Amygdala (tissue), 56 donors: ENCODE results near the gene SPACA7.

Experiments
- DNase-seq, 56 donors: peaks; one replicate each; lab custom pipeline; 2025; lab: John Stamatoyannopoulos, UW

SPACA7 gene, protein sequence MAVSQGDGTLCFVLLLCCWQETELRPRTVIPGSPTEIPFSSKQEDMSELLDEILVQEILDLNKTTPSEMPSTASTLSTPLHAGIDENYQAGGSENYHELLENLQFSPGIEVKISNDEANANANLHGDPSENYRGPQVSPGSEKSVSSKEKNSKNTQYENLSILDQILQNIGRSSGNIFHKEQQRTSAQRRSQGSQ

DNA sequence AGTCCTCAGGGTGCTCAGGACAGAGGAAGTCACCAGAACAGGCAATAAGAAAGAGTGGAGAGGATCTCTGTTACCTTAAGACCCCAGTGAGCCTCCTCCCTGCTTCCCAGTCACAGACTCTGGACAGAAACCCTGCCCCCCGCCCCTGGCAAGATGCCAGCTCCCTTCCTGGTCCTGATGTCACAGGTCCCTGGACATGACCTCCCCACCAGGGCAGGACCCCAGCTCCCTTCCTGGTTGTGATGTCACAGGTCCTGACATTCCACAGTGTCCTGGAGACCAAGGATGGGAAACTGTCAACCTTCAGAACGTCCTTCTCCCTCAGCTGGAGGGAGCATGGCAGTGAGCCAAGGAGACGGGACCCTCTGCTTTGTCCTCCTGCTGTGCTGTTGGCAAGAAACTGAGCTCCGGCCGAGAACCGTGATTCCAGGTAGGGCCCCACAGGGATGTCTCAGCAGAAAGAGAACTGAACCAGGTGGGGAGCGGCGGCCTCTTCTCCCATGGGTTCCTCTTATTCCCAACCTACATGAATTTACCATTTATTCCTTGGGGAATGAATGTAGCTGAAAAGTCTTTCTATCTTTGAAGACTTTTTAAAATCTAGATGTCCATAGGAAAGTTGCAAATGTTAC is at the start of gene SPACA7:
Gene SPACA7, plus strand, starts transcription at position 306 of the 632 bp plus-strand sequence. Its CDS starts 31 bp downstream, at position 337.
- no peak for DNase-seq

DNA sequence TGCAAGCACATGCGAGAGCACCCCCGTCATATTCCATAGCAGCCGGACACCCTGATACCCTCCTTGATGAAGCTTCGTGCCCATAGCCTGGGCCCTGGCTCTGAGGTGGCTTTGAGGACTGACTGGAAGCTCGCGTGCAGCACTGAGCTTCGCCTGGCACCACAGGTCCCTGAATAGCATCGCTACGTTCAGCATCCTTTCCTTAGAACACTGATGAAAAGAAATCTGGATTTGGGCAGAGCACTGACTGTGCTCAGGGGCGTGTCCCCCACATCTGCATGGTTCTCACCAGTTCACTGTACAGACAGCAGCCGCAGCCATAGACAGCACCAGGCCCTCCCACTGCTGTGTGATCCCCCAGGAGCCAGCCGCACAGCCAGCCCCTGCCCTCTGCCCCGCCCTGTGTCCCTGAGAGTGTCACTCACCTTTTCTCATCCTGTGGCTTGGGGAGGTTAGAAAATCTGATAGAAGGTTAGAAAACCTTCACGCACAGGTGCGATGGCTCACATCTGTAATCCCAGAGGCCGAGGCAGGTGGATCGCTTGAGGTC is 49.3 kb upstream of the SPACA7 start:
- no peak for DNase-seq

DNA sequence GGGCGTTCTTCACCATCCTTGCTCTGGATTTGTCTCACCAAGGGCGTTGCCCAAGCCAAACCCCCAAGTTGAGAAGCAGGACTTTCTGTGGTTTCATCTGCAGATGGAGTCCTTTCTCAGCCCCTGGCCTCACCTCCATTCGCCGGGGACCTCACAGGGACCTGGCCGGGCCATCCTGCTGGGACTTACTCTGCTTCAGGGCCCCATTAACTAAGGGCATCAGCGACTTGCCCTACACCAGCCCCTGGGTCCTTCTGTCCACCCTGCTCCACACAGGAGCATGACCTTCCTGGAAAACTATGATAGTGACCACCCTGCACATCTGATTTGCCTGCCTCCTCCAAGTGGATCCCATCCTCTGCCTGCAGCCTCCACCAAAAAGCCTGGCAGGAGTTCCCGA is 47.2 kb upstream of the SPACA7 start:
- DNase-seq = no peak

DNA sequence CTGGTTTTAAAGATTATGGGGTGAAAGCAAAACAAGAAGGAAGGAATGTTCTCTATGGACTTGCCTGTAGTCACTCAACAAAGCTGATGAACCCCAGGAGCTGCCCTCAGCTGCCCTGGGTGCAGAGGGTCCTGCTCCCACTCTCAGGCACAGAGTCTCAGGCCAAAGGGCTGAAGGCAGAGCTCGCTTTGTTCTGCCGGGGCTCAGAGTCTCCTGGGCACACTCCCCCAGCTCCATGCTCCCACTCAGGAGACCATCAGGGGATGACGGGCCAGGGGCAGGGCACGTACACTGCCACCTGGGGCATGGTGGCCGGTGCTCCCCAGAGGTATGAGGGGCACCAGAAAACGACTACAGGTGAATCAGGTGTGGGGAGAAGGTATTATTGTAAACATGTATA is 46.8 kb upstream of the SPACA7 start:
- no peak for DNase-seq

DNA sequence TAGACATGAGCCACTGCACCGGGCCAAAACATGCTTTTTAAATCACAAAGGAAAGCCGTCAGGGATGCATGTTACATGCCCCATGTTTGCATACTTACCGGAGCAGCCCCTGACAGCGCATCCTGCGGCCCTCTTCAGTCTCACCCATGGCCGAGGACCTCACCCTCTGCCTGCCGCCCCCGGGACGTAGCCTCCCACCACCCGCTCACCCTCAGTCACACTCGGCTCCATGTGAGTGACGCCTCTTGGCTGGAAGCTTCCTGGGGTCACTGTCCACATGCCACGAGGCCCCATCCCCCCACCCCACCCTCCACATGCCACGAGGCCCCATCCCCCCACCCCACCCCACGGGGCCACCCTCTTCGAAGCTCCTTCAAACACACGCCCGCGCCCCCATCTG is 46.1 kb upstream of the SPACA7 start:
- DNase-seq = no peak

DNA sequence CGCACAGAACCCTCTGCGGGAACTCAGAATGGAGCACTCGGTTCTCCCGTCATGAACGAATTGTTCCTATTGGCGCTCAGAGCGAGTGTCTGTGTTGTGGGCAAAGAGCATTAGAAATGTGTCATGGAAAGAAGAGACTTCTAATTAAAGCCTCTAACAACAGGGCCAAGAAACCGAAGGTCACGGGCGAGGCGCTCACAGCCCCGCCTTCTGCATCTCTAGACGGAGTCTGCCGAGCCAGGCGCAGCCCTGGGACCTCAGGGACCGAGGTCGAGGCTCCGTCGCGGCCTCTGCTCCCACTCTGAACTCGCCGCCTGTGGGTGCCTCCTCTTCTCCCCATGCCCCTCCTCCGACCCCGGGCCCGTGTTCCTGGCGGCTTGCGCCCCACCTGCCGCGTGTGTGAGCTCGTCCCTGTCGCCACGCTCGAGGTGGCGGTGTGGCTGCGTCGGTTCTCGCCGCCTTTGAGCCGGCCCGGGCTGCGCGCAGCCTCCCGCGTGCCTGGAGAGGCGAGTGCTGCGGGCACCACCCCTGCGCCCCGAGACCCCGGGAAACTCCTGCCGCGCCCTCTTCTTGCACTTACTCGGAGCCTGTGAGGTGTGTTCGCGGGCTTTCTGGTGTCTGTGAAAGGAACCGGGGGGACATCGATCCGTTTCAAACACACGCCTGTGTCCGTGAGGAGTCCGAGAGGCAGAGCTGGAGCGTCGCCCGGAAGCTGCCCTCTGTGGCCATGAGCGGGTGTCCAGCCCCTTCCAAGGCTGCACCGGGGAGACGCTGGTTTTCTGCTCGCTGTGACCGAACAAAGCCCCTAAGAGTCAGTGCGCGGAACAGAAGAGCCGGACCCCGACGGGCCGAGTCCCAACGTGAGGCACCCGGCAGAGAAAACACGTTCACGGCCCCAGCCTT is 45.4 kb upstream of the SPACA7 start:
- no peak for DNase-seq

DNA sequence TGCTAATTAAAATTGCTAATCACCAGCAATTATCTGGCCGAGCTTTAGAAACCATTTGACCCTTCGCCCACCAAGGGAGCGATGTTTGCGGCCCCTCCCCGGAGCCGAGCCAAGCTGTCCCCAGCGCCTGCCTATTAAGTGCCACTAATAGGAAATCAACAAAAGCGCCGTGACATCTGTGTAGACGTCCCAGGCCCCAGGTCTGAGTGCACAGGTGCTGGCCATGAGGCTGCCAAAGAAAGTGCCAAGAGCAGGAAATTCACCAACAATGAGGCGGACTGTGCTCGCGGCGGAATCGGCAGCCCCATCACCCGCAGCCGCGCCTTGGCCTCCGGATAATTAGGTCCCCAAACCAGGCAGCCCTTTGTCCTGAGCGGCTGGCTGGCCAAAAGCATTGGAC is 44.5 kb upstream of the SPACA7 start:
- DNase-seq = no peak

DNA sequence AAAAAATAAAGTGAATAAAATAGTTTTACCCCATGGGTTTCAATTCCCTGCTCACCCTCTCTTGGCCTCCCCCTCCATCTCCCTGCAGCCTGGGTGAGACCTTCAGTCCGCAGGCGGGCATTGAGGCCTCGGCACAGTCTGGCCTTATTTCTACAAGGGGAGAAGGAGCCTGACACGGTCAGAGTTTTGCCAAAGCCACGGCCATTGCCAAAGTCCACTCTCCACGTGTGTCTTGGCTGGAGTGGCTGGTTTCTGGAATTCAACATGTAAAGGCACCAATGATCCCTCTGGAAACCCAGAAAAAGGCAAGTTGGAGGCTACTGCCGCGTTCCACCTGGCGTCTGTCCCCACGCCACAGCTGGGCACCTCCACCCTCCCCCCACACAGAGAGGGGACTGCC is 43.4 kb upstream of the SPACA7 start:
- no peak for DNase-seq

DNA sequence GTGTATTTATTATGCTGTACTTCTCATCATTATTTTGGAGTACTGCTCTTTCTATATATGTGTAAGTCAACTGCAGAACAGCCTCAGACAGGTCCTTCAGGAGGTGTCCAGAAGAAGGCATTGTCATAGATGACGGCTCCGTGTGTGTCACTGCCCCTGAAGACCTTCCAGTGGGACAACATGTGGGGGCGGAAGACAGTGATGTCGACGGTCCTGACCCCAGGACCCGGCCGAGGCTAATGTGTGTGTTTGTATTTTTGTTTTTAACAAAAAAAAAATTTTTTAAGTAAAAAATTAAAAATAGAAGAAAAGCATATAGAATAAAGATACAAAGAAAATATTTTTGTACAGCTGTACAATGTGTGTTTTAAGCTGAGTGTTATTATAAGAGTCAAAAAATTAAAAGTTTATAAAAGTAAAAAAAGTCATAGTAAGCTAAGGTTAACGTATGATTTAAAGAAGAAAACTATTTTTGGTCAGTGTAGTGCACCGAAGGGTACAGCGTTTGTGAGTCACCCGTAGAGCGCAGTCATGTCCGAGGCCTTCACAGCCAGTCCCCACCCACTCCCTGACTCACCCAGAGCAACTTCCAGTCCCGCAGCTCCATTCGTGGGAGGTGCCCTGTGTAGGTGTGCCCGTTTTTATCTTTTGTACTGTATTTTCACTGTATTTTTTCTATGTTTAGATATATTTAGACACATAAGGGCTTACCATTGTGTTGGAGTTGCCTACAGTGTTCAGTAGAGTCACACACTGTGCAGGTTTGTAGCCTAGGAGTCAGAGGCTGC is 42.2 kb upstream of the SPACA7 start:
- DNase-seq = no peak

DNA sequence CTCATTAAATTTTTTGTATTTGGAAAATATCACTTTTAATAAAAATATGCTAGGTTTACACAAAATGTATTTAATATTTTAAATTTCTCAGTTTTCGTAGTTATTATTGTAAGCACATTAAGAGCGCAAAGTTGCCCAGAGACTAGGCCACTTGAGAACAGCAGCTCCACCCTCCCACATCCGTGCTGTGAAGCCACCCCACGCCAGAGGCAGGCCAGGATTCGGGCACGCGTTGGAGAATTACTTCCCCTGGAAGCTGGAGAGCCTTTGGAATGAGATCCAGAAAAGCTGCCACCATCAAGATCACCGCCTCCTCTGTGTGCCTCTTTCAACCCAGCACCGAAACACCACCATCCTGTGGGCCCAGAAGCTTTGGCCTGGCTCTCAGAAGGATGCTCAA is 41.0 kb upstream of the SPACA7 start:
- no peak for DNase-seq

DNA sequence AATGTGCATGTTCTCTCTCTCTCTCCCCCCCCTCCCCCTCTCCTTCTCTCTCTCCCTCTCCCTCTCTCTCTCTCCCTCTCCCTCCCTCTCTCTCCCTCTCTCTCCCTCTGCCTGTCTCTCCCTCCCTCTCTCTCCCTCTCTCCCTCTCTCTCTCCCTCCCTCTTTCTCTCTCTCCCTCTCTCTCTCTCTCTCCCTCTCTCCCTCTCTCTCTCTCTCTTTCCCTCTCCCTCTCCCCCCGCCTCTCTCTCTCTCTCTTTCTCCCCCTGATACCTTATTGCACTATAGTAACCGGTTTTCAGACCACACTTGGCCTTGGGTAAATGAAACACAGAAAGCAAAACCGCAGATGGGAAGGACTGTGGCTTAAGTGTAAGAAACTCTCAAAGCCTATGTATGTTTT is 34.7 kb upstream of the SPACA7 start:
- DNase-seq = no peak

DNA sequence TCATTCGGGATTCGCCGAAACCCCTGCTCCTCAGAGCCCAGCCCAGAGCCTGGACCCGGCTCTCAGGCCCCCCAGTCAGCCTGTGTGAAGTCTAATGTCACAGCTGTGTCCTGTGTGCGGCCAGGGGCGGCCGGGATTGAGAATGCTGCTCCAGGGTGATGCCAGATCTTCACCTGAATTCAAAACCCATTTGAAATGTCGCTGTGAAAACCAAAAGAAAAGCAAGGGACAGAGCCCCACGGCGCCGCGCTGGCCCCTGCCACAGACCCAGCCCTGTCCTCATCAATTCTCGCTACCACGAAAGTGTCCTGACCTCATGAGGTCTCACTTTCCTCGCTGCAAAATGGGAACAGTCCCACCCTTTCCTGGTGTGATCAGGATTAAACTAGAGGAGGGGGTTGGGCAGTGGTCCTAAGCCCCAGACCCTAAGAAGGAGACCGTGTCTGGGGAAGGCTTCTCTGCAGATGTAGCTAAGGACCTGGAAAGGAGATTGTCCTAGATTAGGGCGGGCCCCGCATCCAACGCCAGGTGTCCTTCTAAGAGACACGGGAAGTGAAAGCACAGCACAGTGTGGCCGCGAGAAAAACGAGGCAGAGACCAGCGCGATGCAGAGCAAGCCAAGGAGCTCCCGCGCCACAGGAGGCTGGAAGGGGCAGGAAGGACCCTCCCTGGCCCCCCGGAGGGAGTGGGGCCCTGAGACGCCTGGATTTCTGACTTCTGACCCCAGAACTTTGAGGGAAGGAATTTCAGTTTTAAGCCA is 34.0 kb upstream of the SPACA7 start:
- DNase-seq = no peak

DNA sequence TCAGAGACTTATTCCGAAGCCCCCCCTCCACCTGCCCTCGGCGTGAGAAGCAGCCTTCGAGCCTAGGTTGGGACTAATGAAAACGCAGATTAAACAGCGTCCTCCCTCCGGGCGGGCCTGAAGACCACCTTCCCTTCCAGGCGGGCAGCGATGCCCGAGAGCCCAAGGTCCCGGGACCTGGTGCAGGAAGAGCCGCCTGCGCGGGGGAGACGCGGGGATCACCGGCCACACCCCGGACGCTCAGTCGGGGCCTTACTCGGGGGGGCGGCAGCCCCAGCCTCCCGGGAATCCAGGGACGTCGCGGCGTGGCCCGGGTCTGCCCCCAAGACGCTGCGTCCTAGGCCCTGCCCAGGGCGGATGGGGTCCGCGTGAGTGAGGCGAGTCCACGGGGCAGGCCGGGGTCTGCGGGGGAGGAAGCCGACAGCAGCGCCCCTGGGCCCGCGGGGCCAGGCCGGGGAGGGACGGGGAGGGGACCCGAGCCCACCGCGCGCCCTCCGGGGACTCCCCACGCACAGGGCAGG is 33.3 kb upstream of the SPACA7 start:
- no peak for DNase-seq

DNA sequence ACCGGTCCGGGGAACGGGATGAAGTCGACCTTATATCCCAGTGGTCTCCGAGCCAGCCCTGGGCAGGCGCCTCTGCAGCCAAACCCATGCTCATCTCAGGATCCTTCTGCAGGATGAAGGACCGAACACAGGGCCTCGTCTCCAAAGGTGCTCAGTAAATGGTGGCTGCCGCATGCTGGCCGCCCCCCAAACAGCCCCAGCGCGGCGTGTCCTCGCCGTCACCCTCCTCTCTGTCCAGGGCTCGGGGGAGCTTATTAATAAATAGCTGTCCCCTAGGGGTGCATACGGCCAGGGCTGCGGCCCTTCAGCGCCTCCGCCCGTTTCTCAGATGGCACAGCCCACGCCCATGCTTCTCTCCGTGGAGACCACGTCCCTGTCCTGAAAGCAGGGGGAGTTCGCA is 32.6 kb upstream of the SPACA7 start:
- no peak for DNase-seq

DNA sequence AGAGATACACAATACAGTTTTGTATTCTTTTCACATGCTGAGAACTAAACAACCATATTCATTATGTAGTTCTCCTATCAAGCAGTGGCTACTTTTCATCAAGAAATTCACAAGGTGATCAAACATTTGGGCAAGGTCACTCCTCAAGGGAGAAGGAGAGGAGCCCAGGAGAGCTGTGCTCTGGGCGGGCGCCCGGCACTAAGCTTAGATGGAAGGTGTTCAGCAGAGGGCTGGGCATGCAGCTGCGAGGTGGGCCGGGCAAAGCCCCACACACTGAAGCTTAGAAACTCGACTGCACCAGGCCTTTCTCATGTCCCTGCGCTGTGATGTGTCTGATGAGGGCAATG is 30.4 kb upstream of the SPACA7 start:
- no peak for DNase-seq

DNA sequence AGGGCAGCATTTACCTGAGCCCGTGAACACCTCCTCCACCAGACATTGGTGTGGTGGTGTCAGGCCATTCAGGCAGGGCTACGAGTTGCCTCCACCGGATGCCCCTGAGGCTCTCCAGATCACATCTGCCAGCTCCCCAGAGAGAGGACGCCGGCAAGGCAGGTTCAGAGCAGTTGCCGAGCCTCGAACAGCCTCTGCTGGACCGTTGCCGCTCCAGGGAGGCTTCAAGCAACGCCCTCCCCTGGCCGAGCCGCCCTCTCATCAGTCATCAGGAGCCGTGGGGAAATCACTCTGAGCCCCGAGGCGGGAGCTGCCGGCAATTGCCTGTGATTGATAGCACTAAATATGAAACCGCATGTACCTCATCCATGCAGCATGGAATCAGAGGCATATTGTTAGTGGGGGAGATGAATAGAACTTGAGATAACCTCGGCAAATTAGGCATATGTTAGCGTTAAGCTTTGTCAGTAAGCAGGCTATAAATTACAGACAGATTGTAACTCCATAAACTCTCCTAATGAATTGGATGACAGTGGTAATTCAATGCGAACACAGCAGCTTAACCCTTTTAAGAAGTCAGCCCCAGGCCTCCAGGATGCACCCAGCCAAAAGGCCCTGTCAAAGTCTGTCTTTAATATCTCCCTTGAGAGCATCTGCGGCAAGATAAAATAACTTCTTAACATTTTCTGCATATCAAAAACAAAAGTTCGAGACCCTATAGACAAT is 29.8 kb upstream of the SPACA7 start:
- no peak for DNase-seq

DNA sequence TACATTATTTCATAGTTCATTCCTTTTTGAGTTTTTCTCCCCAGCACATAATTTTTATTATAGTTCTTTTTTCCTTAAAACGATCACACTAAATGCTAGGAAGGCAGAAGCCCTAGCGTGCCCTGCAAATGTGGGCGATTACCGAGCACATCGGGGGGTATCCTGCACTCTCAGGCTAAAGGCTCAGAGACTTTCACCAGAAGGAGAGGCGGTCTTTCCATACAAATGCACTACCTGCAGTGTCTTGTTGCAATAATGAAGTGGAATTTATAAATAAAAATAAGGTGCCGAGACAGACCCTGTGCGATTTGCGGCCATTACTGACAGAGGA is 29.3 kb upstream of the SPACA7 start:
- no peak for DNase-seq

DNA sequence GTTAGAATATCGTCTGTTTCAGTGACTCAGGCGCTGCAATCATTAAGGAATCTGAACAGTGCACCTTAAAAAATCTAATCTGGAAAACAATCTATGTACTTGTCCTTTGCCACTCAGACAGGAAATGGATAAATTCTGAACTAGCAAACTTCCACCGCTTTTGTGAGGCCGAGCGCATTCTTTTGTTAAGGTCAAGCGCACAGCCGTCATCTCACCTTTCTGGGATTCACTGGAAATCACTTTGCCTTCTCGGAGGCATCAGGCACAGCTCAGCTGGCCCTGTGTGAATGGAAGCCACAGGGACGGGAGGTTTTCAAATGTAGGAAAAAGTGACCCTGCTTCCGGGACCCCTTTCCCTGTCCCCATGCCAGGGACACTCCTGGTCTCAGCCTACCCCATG is 28.2 kb upstream of the SPACA7 start:
- no peak for DNase-seq

DNA sequence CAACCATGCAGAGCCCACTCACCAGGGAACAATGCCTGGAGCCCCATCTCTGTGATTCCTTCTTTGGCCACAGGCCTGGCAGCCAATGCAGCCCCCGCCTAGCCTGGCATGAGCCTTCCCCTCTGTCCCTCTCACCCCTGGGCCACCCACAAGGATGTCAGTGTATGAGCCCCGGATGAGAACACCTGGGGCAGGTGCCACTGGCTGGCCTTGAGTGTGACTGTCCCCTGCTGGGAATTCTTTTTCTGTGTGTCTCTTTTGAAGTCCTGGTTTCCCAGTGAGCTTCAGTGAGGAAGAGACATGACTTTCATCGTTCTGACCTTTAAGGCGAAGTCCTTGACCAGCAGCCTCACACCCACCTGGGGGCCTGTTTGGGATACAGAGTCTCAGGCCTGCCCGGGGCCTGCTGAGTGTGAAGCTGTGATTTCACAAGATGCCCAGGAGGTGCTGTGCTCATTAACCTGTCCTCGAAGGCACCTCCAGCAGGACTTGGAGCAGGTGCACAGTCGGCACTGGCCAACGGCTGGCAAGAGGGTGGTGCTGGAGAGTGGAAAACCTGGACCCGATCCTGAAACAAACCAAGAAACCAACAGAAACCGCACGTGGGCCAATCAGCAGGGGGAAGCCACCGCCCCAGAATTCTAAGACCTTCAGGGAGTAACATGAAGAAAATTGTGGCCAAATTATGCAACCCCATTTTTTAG is 27.4 kb upstream of the SPACA7 start:
- DNase-seq = no peak
